Posterior cingulate gyrus (tissue), 11 donors: ENCODE measurements around the gene EID3.

ENCODE experiments used
- DNase-seq, 10 donors: peaks; one replicate each; pipeline versions ENCODE4 v3.0.0 to v3.0.0-alpha.2; 2020 to 2021; ENCODE audit warnings: mixed read lengths in 3 of 10
- intact Hi-C: fragments of 100-400 bp; cut with DNase I; formaldehyde crosslinking; loops from one replicate; pipeline ENCODE4 v1.15.1; 2023

The EID3 gene

GRCh38 chr12:104353012-104353981, 49.8 kb downstream of the EID3 start:
- no peak for DNase-seq
- intact Hi-C loops = no loop called here

DNA sequence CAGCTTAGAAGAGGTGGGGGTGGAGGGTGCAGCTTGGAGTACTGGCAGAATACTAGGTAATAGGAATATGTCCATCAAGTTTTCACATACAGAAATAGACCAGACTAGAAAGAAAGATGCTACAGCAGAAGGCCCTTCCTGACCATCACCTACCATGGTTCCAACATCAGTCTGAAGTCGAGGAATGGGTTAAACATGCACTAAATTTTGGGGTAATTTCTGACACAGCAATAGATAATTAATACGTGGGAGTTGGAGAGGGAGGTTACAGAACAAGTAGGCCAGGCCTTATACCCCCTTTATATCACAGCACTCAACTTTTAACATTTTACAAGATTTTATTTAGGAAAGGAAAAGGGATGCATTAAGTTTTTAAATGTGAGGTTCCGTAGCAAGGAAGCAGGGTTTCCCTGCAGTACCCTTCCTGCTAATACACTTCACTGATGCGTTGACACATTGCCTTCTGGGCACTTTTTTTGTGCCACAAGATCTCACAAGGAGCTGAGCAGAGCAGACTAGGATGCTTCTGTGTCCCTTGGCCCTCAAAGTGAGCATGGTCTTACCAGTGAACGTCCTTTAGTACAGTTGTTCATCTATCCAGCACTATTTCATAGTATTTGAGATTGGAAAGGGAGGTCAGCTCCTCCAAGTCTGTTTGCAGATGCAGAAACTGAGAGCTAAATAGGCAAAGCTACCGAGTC, 50.8 kb downstream of the EID3 start:
- intact Hi-C loops = no loop called here
- DNase-seq = no peak
